GM21526 (cell line): Measurements from ENCODE around the gene DRG1.
"Not testable (repeated sequence)": the region's sequence is repeated elsewhere in the genome, so short reads cannot be mapped to it uniquely, and the experiment has no call there.

Experiments used
- ATAC-seq: cut with Tn5 transposase; IDR thresholded peaks from one replicate; pipeline ENCODE4 v1.9.1; 2021; ENCODE audit warnings: moderate library complexity; ENCODE audit not compliant: unreplicated experiment, low FRiP score

The DRG1 gene

GRCh38 chr22:31441652-31442051 is 42.2 kb downstream of the DRG1 start:
- no peak for ATAC-seq

- ATAC-seq: no peak
Observed at GRCh38 chr22:31442768-31443489, 43.5 kb downstream of the DRG1 start.

DNA sequence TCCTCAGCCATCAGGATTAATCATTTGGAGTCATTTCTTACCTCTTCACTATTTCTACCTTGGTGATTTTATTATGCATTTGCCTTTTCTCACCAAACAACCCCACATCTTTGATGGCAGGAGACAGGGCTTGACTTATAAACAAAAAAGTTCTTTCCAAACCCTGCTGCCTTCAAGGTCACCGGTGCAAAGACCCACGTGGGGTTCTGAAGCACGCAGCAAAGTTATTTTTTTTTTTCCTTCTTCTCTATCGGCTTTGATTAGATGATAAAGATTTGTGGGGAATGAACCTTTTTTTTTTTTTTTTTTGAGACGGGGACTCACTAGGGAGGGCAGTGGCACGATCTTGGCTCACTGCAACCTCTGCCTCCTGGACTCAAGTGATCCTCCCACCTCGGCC is 44.1 kb downstream of the DRG1 start:
- no peak for ATAC-seq

GRCh38 chr22:31445642-31446041 is 46.2 kb downstream of the DRG1 start:
- ATAC-seq: no peak

GRCh38 chr22:31446208-31446607 is 46.8 kb downstream of the DRG1 start:
- ATAC-seq: no peak

DNA sequence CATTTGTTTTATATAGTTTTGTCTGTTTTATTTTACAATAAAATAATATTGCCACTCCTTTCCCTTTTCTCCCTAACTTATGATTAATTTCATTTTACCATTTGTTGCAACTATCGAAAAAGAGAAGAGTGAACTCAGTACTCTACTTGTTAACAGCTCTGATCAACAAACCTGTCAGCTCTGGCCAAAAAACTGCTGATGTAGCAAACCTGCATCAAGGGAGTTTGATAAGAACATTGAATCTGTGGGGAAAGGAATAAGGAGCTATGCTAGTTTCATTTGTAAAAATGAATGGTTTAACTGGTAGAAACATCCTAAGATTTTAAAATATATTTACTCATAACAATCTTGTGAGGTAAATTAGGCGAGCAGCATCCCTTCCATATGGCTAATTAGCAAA is 47.4 kb downstream of the DRG1 start:
- ATAC-seq: no peak

- no peak for ATAC-seq
Observed at GRCh38 chr22:31447337-31447736, 47.9 kb downstream of the DRG1 start.

DNA sequence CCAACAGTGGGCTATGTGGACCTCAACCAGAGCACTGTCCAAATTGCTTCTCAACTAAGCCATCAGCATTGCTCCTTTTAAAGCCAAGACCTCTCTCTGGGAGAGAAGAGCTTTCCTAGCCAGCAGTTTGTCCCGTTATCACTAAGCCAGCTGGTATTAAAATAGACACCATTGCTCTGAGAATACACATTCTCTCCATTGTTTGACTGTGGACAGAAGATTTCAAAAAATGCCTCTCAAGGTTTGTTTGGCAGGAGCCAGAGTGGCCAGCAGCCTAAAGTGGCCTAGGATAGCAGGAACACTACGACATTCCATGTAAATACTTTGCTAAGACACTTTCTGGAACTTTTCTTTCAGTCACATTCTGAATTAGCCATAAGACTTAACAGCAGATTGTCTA is 49.0 kb downstream of the DRG1 start:
- no peak for ATAC-seq

- no peak for ATAC-seq
Observed at GRCh38 chr22:31449506-31449905, 50.1 kb downstream of the DRG1 start.

DNA sequence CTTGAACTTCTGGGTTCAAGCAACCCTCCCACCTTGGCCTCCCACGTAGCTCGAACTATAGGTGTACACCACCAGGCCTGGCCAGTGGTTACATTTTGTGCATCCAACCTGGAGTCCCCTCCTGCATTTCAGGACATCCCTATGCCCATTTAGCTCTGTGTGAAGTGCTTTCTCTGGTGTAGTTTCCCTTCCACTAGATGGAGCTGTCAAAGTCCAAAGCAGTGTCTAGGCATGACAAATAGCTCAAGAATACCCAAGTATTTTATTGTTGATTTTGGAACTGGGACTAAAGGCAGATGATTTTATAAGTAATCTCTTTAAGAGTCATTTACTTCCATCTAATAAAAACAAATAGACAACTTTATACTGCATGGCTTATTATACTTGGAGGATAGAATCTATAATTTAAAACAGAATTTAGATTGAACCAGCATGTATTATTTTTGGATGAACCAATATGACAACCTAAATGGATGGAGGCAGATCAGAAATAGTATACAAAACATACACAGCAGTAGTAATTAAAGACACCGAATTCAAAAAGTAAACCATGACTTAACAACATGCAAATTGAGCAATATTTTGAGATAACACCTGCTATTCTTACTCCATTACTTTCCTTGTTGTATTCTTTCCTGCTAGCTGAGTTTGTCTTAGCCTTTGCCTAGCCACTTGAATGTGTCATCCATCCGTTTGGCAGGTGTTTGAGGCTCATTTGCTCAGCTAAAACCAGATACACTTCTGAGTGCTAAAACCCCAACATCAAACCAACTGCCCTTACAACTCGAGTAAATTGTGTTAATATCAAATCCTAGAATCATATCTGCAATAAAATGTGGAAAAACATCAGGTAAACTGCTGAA is 52.5 kb downstream of the DRG1 start:
- ATAC-seq: no peak

DNA sequence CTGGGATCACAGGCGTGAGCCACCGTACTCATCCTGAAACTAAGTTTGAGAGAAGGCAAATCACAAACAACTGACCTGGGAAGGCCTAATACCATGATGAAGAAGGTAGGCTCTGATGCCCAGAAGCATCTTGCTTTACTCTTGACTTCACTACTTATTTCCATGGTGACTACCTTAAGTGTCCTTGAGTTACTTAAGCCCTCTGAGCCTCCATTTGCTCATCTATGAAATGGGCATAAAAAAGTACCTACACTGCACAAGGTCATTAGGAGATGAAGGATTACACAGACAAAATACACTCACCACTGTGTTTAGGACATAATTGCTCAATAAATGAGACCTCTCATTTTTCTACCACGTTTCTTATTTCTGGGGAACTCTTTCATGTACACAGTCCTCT is 62.3 kb downstream of the DRG1 start:
- no peak for ATAC-seq

DNA sequence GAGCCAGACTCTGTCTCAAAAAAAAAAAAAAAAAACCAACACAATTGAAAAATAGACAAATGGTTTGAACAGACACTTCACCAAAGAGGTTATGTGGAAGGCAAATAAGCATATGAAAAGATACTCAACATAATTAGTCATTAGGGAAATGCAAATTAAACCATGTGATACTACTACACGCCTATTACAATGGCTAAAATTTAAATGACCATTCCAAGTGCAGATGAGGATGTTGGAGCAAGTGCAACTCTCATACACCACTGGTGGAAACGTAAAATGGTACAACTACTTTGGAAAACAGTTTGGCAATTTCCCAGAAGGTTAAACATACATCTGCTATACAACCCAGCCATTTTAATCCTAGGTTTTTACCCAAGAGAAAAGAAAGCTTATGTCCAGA is 65.9 kb downstream of the DRG1 start:
- ATAC-seq: no peak

GRCh38 chr22:31474743-31475142 is 75.3 kb downstream of the DRG1 start:
- no peak for ATAC-seq

GRCh38 chr22:31475800-31476199 is 76.4 kb downstream of the DRG1 start:
- no peak for ATAC-seq

DNA sequence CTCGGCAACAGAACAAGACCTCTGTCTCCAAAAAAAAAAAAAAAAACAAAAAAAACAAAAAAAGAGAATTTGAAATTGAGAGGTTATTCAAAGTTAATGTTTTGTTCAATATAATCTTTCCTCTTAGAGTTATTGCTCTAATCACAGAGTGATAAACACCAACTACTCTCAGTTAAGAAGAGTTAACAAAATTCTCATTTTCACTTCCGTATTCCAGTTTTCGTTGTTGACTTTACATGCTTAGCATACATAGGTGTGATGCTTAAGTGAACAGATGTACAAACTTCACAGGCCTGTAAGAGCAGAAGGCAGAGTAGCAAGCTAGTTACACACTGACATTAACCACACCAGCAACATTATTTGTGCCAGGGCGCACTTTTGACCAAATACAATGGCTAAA is 77.9 kb downstream of the DRG1 start:
- ATAC-seq: peak; percentile 64

DNA sequence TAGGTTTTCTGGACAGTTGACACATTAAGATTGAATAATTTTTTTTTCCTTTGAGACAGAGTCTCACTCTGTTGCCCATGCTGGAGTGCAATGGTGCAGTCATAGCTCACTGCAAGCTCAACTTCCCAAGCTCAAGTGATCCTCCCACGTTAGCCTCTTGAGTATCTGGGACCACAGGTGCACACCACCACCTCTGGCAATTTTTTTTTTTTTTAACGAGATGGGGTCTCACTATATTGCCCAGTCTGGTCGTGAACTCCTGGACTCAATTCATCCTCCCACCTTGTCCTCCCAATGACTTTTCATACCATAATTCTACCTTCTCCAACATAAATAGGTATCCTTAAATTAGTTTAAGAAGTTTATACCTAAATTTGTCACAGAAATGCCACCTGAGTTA is 81.7 kb downstream of the DRG1 start:
- no peak for ATAC-seq

DNA sequence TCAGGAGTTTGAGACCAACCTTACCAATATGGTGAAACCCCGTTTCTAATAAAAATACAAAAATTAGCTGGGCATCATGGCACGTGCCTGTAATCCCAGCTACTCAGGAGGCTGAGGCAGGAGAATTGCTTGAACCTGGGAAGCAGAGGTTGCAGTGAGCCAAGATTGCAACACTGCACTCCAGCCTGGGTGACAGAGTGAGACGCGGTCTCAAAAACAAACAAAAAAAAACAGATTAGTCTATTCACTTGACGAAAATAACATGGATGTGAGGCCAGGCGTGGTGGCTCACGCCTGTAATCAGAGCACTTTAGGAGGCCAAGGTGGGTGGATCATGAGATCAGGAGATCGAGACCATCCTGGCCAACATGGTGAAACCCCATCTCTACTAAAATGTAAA is 83.1 kb downstream of the DRG1 start:
- ATAC-seq: not testable (repeated sequence)
